ENCODE measurements around the gene PRSS33. TPM values are rescaled to one million over a fixed set of nuclear protein-coding genes. Genes with fewer than 3 reads are reported as not detected.

The PRSS33 gene
- total and polyA plus RNA-seq, 9 of the 15 experiments (the other 6 are each of a cell fraction or from before 2014, with no cell fraction given): not detected

- TF ChIP-seq GMEB1 (CRISPR knock-in tag; IDR thresholded peaks at IDR 0.05) (no peak), JUND (IDR thresholded peaks at IDR 0.05; ENCODE audit: borderline replicate concordance, low read depth, low read length) (no peak), JUND (tag; IDR thresholded peaks at IDR 0.05; ENCODE audit: borderline replicate concordance, low read depth, low read length) (no peak), ZNF384 (IDR thresholded peaks at IDR 0.05; ENCODE audit: low read depth, low read length) (no peak), FOXK1 (CRISPR knock-in tag; IDR thresholded peaks at IDR 0.05; ENCODE audit: borderline replicate concordance) (no peak), CREBBP (IDR thresholded peaks at IDR 0.05; ENCODE audit: low read depth, low read length) (no peak), HIVEP1 (CRISPR knock-in tag; IDR thresholded peaks at IDR 0.05) (no peak)
These were observed 28.0 kb upstream of the PRSS33 start (continued) for GRCh38 chr16:2815299-2815771.

- peaks cover 0 to 15% of the 10 kb centered on the region in 2 experiments; a peak in 2 of 5 replicates for H3K27me3 ChIP-seq (ENCODE audit: control insufficient read depth in 2 of 2, insufficient read depth in 2 of 2, low read length in 2 of 2)
- no peak overlapping the region for H2AFZ ChIP-seq (ENCODE audit: low read depth, low read length)
- H3K9me1 ChIP-seq (ENCODE audit: control insufficient read depth, insufficient read depth, low read length): no peaks in the 10 kb centered on the region
- FAIRE-seq: no peak
- POLR2A ChIA-PET: interaction anchor here (0.6 kb wide), 1 partner anchor 110 kb away, joined by 3 read pairs; no protein-coding TSS in a partner anchor
- peaks cover 17 to 52% of the 10 kb centered on the region in 2 experiments; a peak in 4 of 5 replicates for H3K4me1 ChIP-seq (replicated peaks in 1 of 2; ENCODE audit: control insufficient read depth in 2 of 2, insufficient read depth in 2 of 2, low read length in 2 of 2)
- no peak overlapping the region for H3K27ac ChIP-seq (ENCODE audit: extremely low read depth, low read depth, low read length)
- no peaks in the 10 kb centered on the region for H3K9me3 ChIP-seq (replicated peaks; ENCODE audit: control insufficient read depth, insufficient read depth, low read depth, low read length)
- no peak for DNase-seq (ENCODE audit: extremely low read depth in 1 of 4, low spot score in 3 of 4)
- H3K9ac ChIP-seq (ENCODE audit: insufficient read depth in 1 of 2, low read depth in 2 of 2, low read length in 2 of 2): peak overlapping the region in 1 of 2 experiments; percentile 59; a peak in 1 of 4 replicates
- 65% methylated on average over 20 of the region's 20 CpGs for WGBS (ENCODE audit: insufficient coverage, low coverage, missing lambda C conversion rate)
- H4K20me1 ChIP-seq (replicated peaks; ENCODE audit: control insufficient read depth, insufficient read depth, low read length): no peaks in the 10 kb centered on the region
- peaks cover 28% of the 10 kb centered on the region for H3K79me2 ChIP-seq (ENCODE audit: control insufficient read depth, insufficient read depth, low read length)
- H3K4me3 ChIP-seq: no peak overlapping the region
- no TSS peak for BruUV-seq (replicated peaks)
- in situ Hi-C loops (cut with MboI) (no loop called here), intact Hi-C loops (cut with micrococcal nuclease) (loop anchor here (5.0 kb wide), 1 partner anchor 37 kb away; the partner anchor contains the start of gene ELOB)
- CTCF ChIA-PET (ENCODE audit: low intra/inter-chr PET ratio): no interaction called here
- ATAC-seq: no peak
- no peak overlapping the region for H3K4me2 ChIP-seq (ENCODE audit: insufficient read depth, low read length)
- TF ChIP-seq KLF6 (CRISPR knock-in tag; IDR thresholded peaks at IDR 0.05; ENCODE audit: borderline replicate concordance) (no peak), MAZ (CRISPR knock-in tag; conservative IDR thresholded peaks at IDR 0.05 in 1 of 2, IDR thresholded peaks at IDR 0.05 in 1 of 2) (no peak), GTF2A2 (tag; IDR thresholded peaks at IDR 0.05) (no peak), WHSC1 (IDR thresholded peaks at IDR 0.05; ENCODE audit: low read length) (no peak), TGIF2 (CRISPR knock-in tag; IDR thresholded peaks at IDR 0.05) (no peak), ZNF354B (CRISPR knock-in tag; IDR thresholded peaks at IDR 0.05) (no peak), ZFP91 (CRISPR knock-in tag; IDR thresholded peaks at IDR 0.05) (no peak), NFYB (IDR thresholded peaks at IDR 0.05; ENCODE audit: extremely low read depth, insufficient read length) (no peak)
- peaks cover 16% of the 10 kb centered on the region; the same call in 2 of the 3 replicates for H3K36me3 ChIP-seq (ENCODE audit: control insufficient read depth, insufficient read depth, low read length)
These were observed 27.4 kb upstream of the PRSS33 start for GRCh38 chr16:2814551-2815298.

Data from K562 (cell line).